Measurements from ENCODE around the gene UTY.

DNA sequence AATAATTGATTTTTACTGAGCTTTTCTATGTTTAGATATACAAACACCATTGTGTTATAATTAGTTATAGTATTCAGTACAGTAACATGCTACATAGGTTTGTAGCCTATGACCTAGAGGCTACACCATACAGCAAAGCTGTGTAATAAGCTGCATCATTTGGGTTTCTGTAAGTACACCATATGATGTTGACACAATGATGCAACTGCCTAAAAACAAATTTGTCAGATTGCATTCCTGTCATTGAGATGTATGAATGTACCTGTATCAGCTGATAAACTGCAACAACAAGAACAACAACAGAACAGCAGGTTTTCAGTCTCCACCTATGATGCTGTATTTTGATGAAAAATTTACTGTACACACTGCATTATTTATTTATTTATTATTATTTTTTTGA, 64.3 kb downstream of the UTY start:
- TF ChIP-seq, protein P1, sequence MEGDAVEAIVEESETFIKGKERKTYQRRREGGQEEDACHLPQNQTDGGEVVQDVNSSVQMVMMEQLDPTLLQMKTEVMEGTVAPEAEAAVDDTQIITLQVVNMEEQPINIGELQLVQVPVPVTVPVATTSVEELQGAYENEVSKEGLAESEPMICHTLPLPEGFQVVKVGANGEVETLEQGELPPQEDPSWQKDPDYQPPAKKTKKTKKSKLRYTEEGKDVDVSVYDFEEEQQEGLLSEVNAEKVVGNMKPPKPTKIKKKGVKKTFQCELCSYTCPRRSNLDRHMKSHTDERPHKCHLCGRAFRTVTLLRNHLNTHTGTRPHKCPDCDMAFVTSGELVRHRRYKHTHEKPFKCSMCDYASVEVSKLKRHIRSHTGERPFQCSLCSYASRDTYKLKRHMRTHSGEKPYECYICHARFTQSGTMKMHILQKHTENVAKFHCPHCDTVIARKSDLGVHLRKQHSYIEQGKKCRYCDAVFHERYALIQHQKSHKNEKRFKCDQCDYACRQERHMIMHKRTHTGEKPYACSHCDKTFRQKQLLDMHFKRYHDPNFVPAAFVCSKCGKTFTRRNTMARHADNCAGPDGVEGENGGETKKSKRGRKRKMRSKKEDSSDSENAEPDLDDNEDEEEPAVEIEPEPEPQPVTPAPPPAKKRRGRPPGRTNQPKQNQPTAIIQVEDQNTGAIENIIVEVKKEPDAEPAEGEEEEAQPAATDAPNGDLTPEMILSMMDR (conservative IDR thresholded peaks at IDR 0.05): no peak
- no peak for TF ChIP-seq ZFX (IDR thresholded peaks at IDR 0.05)
